ENCODE measurements around the gene EXOSC9.

Gene EXOSC9

DNA sequence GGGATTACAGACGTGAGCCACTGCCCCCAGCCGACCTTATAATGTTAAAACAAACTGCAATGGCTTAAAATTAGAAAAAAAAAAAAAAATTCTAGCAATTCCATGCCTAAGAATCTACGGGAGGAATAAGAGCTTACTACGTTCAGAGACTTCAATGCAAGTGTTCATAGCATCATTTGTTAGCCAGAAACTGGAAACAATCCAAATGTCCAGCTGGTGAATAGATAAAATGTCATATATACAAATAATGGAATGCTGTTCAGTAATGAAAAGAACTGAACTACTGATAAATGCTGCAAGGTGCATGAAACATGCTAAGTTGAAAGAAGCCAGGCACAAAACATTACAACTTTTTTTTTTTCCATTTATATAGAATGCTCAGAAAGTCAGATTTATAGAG lies 5.3 kb downstream of the EXOSC9 start:
- peaks cover 9% of the 10 kb centered on the region; the same call in 1 of the 2 replicates for H3K36me3 ChIP-seq (ENCODE audit: low read length)
- no peaks in the 10 kb centered on the region for H3K27me3 ChIP-seq (ENCODE audit: low read length)

DNA sequence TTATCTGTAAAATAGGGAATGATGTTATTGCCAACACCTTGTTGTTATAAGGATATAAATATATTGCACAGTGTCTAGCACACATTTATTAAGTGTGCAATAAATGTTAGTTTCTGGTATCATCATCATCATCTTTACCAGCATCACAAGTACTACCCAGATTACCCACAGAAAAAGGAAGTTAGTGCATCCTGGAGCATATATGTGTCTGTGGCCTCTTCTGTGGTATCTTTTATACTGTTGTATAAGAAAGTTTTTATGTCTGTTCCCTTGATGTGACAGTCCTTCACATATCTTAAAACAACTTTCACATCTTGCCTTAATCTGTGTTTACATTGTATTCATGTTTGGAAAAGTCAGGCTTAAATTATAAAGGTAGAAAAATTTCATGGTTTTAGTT lies 10.0 kb downstream of the EXOSC9 start:
- H3K9me3 ChIP-seq (ENCODE audit: insufficient read depth, low read length) = no peaks in the 10 kb centered on the region
- TF ChIP-seq EZH2phosphoT487 (conservative IDR thresholded peaks at IDR 0.05; ENCODE audit: low read length) (no peak), CTCF (IDR thresholded peaks at IDR 0.05; ENCODE audit: insufficient read depth, low read length, poor library complexity, severe bottlenecking) (no peak)
- H2AFZ ChIP-seq (ENCODE audit: low read depth, low read length, severe bottlenecking) = no peak overlapping the region
- H3K79me2 ChIP-seq (ENCODE audit: insufficient read depth, low read length) = no peaks in the 10 kb centered on the region
- H3K9me2 ChIP-seq (replicated peaks; ENCODE audit: insufficient read depth, low read length) = no peaks in the 10 kb centered on the region
- H4K20me1 ChIP-seq (ENCODE audit: low read depth, low read length) = no peaks in the 10 kb centered on the region
- no peak overlapping the region for H3K4me2 ChIP-seq (ENCODE audit: low read depth, low read length, poor library complexity, severe bottlenecking)
- no peak overlapping the region for H3K4me3 ChIP-seq (ENCODE audit: insufficient read depth, low read length, poor library complexity, severe bottlenecking)
- H3K27me3 ChIP-seq (ENCODE audit: low read length) = no peaks in the 10 kb centered on the region
- H3K36me3 ChIP-seq (ENCODE audit: low read length) = 0 out of 2 replicates have a peak, but pooled peaks cover 9% of the 10 kb centered on the region
- H3K9ac ChIP-seq (ENCODE audit: low read length) = no peak overlapping the region
- H3K27ac ChIP-seq (ENCODE audit: low read depth, low read length) = no peak overlapping the region
- H3F3A ChIP-seq (ENCODE audit: insufficient read depth) = peaks cover 39% of the 10 kb centered on the region

More for the DNA sequence above, 5.3 kb downstream of the EXOSC9 start:
- Histone ChIP-seq H3K79me2 (ENCODE audit: insufficient read depth, low read length) (peaks cover 16% of the 10 kb centered on the region), H3K9me3 (ENCODE audit: insufficient read depth, low read length) (no peaks in the 10 kb centered on the region), H3K4me3 (ENCODE audit: insufficient read depth, low read length, poor library complexity, severe bottlenecking) (no peak overlapping the region), H3K9ac (ENCODE audit: low read length) (no peak overlapping the region), H4K20me1 (ENCODE audit: low read depth, low read length) (no peaks in the 10 kb centered on the region), H3K9me2 (replicated peaks; ENCODE audit: insufficient read depth, low read length) (no peaks in the 10 kb centered on the region), H2AFZ (ENCODE audit: low read depth, low read length, severe bottlenecking) (no peak overlapping the region), H3F3A (ENCODE audit: insufficient read depth) (peaks cover 5% of the 10 kb centered on the region; the same call in 1 of the 2 replicates), H3K27ac (ENCODE audit: low read depth, low read length) (no peak overlapping the region), H3K4me2 (ENCODE audit: low read depth, low read length, poor library complexity, severe bottlenecking) (no peak overlapping the region)
- no peak for TF ChIP-seq EZH2phosphoT487 (conservative IDR thresholded peaks at IDR 0.05; ENCODE audit: low read length)
- TF ChIP-seq CTCF (IDR thresholded peaks at IDR 0.05; ENCODE audit: insufficient read depth, low read length, poor library complexity, severe bottlenecking) = no peak

DNA sequence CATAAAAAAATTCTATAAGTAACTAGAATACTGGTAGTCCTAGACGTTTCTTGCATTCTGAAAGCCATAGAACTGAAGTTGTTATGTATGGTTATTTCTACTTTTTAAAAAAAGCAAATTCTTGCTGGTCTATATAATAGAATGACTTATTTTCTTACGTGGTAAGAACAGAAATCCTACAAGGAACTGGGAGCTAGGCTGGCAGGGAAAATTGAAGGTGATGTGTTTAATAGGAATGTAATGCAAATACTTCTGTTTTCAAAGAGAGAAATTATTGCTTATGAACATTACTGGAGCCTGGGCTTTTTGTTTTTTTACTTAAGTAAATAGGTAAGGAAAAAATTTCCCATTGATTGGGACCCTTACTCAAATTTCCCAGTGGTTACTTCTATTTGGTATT lies 13.6 kb downstream of the EXOSC9 start:
- TF ChIP-seq CTCF (IDR thresholded peaks at IDR 0.05; ENCODE audit: insufficient read depth, low read length, poor library complexity, severe bottlenecking) (no peak), EZH2phosphoT487 (conservative IDR thresholded peaks at IDR 0.05; ENCODE audit: low read length) (no peak)
- Histone ChIP-seq H2AFZ (ENCODE audit: low read depth, low read length, severe bottlenecking) (no peak overlapping the region), H3K36me3 (ENCODE audit: low read length) (peaks cover 33% of the 10 kb centered on the region; the same call in 1 of the 2 replicates), H3K4me3 (ENCODE audit: insufficient read depth, low read length, poor library complexity, severe bottlenecking) (no peak overlapping the region), H3K9me3 (ENCODE audit: insufficient read depth, low read length) (no peaks in the 10 kb centered on the region), H3K27me3 (ENCODE audit: low read length) (no peaks in the 10 kb centered on the region), H3K4me2 (ENCODE audit: low read depth, low read length, poor library complexity, severe bottlenecking) (no peak overlapping the region), H3K79me2 (ENCODE audit: insufficient read depth, low read length) (0 out of 2 replicates have a peak, but pooled peaks cover 10% of the 10 kb centered on the region), H3K9ac (ENCODE audit: low read length) (no peak overlapping the region), H4K20me1 (ENCODE audit: low read depth, low read length) (0 out of 2 replicates have a peak, but pooled peaks cover 4% of the 10 kb centered on the region), H3F3A (ENCODE audit: insufficient read depth) (peaks cover 73% of the 10 kb centered on the region), H3K9me2 (replicated peaks; ENCODE audit: insufficient read depth, low read length) (no peaks in the 10 kb centered on the region), H3K27ac (ENCODE audit: low read depth, low read length) (no peak overlapping the region)
